ENCODE measurements around the gene TNFSF10. TPM values are rescaled to one million over a fixed set of nuclear protein-coding genes. Genes with fewer than 3 reads are reported as not detected.

Gene TNFSF10
- total RNA-seq, 1 experiment from 2014 or later = not detected

GRCh38 chr3:172466553-172467130, 56.6 kb downstream of the TNFSF10 start:
- Histone ChIP-seq H3K4me1 (ENCODE audit: low read length) (no peaks in the 10 kb centered on the region), H3K4me3 (ENCODE audit: low read length) (no peak overlapping the region), H3K9me3 (ENCODE audit: low read length) (no peaks in the 10 kb centered on the region), H2AFZ (ENCODE audit: low read length) (no peak overlapping the region), H3K27me3 (ENCODE audit: low read length) (no peaks in the 10 kb centered on the region), H3K27ac (ENCODE audit: low read length) (no peak overlapping the region), H3K9me2 (replicated peaks; ENCODE audit: insufficient read depth, low read length) (no peaks in the 10 kb centered on the region), H3K36me3 (ENCODE audit: insufficient read depth, low read length) (no peaks in the 10 kb centered on the region), H3K79me2 (ENCODE audit: low read length) (no peaks in the 10 kb centered on the region), H3K4me2 (ENCODE audit: low read depth, low read length, poor library complexity, severe bottlenecking) (no peak overlapping the region), H3K9ac (ENCODE audit: low read length) (no peak overlapping the region), H4K20me1 (ENCODE audit: insufficient read depth, low read depth, low read length) (no peaks in the 10 kb centered on the region)
- DNase-seq = no peak

GRCh38 chr3:172465281-172465680, 57.9 kb downstream of the TNFSF10 start:
- no peaks in the 10 kb centered on the region for H3K36me3 ChIP-seq (ENCODE audit: insufficient read depth, low read length)
- H3K9ac ChIP-seq (ENCODE audit: low read length) = no peak overlapping the region
- no peaks in the 10 kb centered on the region for H3K9me3 ChIP-seq (ENCODE audit: low read length)
- H3K9me2 ChIP-seq (replicated peaks; ENCODE audit: insufficient read depth, low read length) = no peaks in the 10 kb centered on the region
- H3K79me2 ChIP-seq (ENCODE audit: low read length) = no peaks in the 10 kb centered on the region
- H3K27ac ChIP-seq (ENCODE audit: low read length) = no peak overlapping the region
- no peak overlapping the region for H3K4me3 ChIP-seq (ENCODE audit: low read length)
- no peak overlapping the region for H3K4me2 ChIP-seq (ENCODE audit: low read depth, low read length, poor library complexity, severe bottlenecking)
- H4K20me1 ChIP-seq (ENCODE audit: insufficient read depth, low read depth, low read length) = no peaks in the 10 kb centered on the region
- H3K27me3 ChIP-seq (ENCODE audit: low read length) = no peaks in the 10 kb centered on the region
- H2AFZ ChIP-seq (ENCODE audit: low read length) = no peak overlapping the region
- no peaks in the 10 kb centered on the region for H3K4me1 ChIP-seq (ENCODE audit: low read length)
- DNase-seq = no peak

DNA sequence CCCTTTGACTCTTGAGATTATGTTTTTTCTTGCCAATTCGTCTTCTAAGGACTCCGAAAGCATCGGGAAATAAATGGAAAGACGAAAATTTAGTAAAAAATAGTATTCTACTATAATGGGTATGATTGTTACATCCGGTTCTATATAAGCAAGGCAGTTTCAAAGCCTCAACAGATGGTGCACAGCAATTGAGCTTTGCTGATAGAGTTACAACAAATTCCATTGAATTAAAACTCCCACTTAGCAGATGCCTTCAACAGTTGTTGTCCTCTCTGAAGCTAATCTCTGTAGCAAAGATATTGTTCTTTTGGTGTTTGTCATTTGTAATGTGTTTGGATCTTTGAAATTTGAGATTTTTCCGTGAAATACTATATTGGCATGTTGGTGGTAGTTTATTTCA, 58.9 kb downstream of the TNFSF10 start:
- Histone ChIP-seq H3K27ac (ENCODE audit: low read length) (no peak overlapping the region), H3K4me2 (ENCODE audit: low read depth, low read length, poor library complexity, severe bottlenecking) (no peak overlapping the region)

DNA sequence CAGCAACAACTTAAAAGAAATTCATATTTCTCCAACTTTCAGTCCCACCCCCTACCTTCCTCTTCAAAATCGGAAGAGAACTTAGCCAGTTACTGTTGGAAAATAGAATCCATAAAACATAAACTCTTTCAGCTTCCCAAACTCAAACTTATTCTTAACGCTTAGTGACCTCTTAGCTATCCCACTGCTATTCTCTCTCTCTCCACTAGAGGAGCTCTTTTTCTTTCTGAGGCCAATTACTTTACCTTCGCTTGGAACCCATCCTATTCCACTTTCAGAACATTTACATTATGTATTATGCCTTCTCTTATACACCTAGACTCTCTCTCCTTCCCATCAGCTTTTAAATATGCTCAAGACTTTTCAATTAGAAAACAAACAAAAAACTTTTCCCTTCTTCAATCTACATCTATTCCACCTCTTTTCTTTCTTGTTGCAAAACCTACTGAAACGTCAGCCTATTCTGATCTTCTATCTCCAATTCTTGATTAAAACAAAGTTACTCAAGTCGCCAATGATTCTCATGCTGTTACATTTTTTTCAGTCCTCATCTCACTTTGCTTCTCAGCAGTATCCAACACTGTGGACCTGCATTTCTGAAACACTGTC, 61.6 kb downstream of the TNFSF10 start:
- Histone ChIP-seq H3K9ac (ENCODE audit: low read length) (no peak overlapping the region), H3K9me2 (replicated peaks; ENCODE audit: insufficient read depth, low read length) (no peaks in the 10 kb centered on the region), H3K4me2 (ENCODE audit: low read depth, low read length, poor library complexity, severe bottlenecking) (no peak overlapping the region), H3K4me1 (ENCODE audit: low read length) (no peaks in the 10 kb centered on the region), H3K36me3 (ENCODE audit: insufficient read depth, low read length) (no peaks in the 10 kb centered on the region), H3K27me3 (ENCODE audit: low read length) (no peaks in the 10 kb centered on the region), H3K4me3 (ENCODE audit: low read length) (no peak overlapping the region), H4K20me1 (ENCODE audit: insufficient read depth, low read depth, low read length) (no peaks in the 10 kb centered on the region), H3K9me3 (ENCODE audit: low read length) (no peaks in the 10 kb centered on the region), H3K79me2 (ENCODE audit: low read length) (no peaks in the 10 kb centered on the region), H3K27ac (ENCODE audit: low read length) (no peak overlapping the region), H2AFZ (ENCODE audit: low read length) (no peak overlapping the region)
- peak; percentile 77 for DNase-seq

More for the DNA sequence above, 58.9 kb downstream of the TNFSF10 start:
- no peak overlapping the region for H2AFZ ChIP-seq (ENCODE audit: low read length)
- H3K79me2 ChIP-seq (ENCODE audit: low read length) = no peaks in the 10 kb centered on the region
- no peak overlapping the region for H3K4me3 ChIP-seq (ENCODE audit: low read length)
- no peaks in the 10 kb centered on the region for H3K4me1 ChIP-seq (ENCODE audit: low read length)
- H3K9me3 ChIP-seq (ENCODE audit: low read length) = no peaks in the 10 kb centered on the region
- no peaks in the 10 kb centered on the region for H4K20me1 ChIP-seq (ENCODE audit: insufficient read depth, low read depth, low read length)
- no peaks in the 10 kb centered on the region for H3K27me3 ChIP-seq (ENCODE audit: low read length)
- no peak overlapping the region for H3K9ac ChIP-seq (ENCODE audit: low read length)
- no peak for DNase-seq
- H3K36me3 ChIP-seq (ENCODE audit: insufficient read depth, low read length) = no peaks in the 10 kb centered on the region
- H3K9me2 ChIP-seq (replicated peaks; ENCODE audit: insufficient read depth, low read length) = no peaks in the 10 kb centered on the region

DNA sequence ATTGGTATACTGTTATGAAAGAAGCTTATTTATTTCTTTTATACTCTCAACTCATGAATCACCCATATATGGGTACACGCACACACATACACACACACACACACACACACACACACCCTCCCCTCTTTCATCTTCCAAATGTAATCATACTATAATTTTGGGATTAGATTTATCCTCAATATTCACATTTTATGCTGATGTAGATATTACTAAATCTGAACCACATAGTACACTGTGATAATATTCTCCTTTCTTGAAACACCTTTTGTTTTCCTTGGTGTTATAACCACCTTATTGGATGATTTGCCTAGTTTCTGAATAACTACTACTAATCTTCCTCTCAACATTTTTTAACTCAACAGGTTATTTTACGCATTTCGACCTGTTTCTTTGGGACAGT, 66.8 kb downstream of the TNFSF10 start:
- H3K9me2 ChIP-seq (replicated peaks; ENCODE audit: insufficient read depth, low read length) = no peaks in the 10 kb centered on the region
- H3K27me3 ChIP-seq (ENCODE audit: low read length) = no peaks in the 10 kb centered on the region
- H3K79me2 ChIP-seq (ENCODE audit: low read length) = no peaks in the 10 kb centered on the region
- H3K9ac ChIP-seq (ENCODE audit: low read length) = no peak overlapping the region
- H3K4me3 ChIP-seq (ENCODE audit: low read length) = no peak overlapping the region
- H3K27ac ChIP-seq (ENCODE audit: low read length) = no peak overlapping the region
- no peak overlapping the region for H2AFZ ChIP-seq (ENCODE audit: low read length)
- H3K36me3 ChIP-seq (ENCODE audit: insufficient read depth, low read length) = no peaks in the 10 kb centered on the region
- no peaks in the 10 kb centered on the region for H3K4me1 ChIP-seq (ENCODE audit: low read length)
- DNase-seq = no peak
- no peaks in the 10 kb centered on the region for H3K9me3 ChIP-seq (ENCODE audit: low read length)
- no peak overlapping the region for H3K4me2 ChIP-seq (ENCODE audit: low read depth, low read length, poor library complexity, severe bottlenecking)
- no peaks in the 10 kb centered on the region for H4K20me1 ChIP-seq (ENCODE audit: insufficient read depth, low read depth, low read length)

Small RNAs within 50 kb of the gene (small RNA-seq; reads per million reads assigned to genes)
- gene AC007919.1 = not detected

Other genes starting within 250 kb of the TNFSF10 start
- not detected in 2 replicates for gene GHSR, start 75.0 kb downstream of the TNFSF10 start, total RNA-seq (2014; rRNA removed; shearing (Covaris generic); ENCODE audit: low replicate concordance)
- 4.3 and 4.7 TPM in 2 replicates for gene NCEH1, start 187.6 kb upstream of the TNFSF10 start, total RNA-seq (2014; rRNA removed; shearing (Covaris generic); ENCODE audit: low replicate concordance)
- 15.4 and 25.6 TPM in 2 replicates for gene ECT2, start 227.3 kb upstream of the TNFSF10 start, total RNA-seq (2014; rRNA removed; shearing (Covaris generic); ENCODE audit: low replicate concordance)

All from Karpas-422 (cell line).